GM12878 (cell line): ENCODE data around the gene PRKCE. TPM values are rescaled to one million over a fixed set of nuclear protein-coding genes. Genes with fewer than 3 reads are reported as not detected.

ENCODE experiments used
- ATAC-seq: fragments of 200-7000 bp; cut with Tn5 transposase; 3 replicates; pipeline ENCODE4 v1.9.1; 2020; ENCODE audit warnings: mild to moderate bottlenecking, moderate library complexity
- BruUV-seq: library from RNA; stranded (reverse); fragments of 400-500 nt; replicated peaks from 2 replicates; lab custom pipeline; 2021; lab: Mats Ljungman, UMichigan
- CTCF ChIA-PET: fragments of 300-600 bp; sonication (Branson Sonifier 250); formaldehyde crosslinking; extraction: SDS; loops from one replicate; lab custom pipeline; 2021; ENCODE audit warnings: inconsistent platforms; lab: Yijun Ruan, JAX
- POLR2A ChIA-PET: fragments of 350-600 bp; formaldehyde crosslinking; extraction: SDS; loops from one replicate; lab custom pipeline; 2021; ENCODE audit warnings: inconsistent platforms; lab: Charles Lee
- RAD21 ChIA-PET: fragments of 300-600 bp; sonication (Branson Sonifier 250); formaldehyde crosslinking; loops from one replicate; lab custom pipeline; 2023; ENCODE audit warnings: antibody characterized with exemption; ENCODE audit not compliant: unreplicated experiment; lab: Charles Lee
- SMC1A ChIA-PET: fragments of 300-600 bp; sonication (Branson Sonifier 250); formaldehyde crosslinking; loops from one replicate; lab custom pipeline; 2023; ENCODE audit not compliant: unreplicated experiment, uncharacterized antibody; lab: Charles Lee
- DNase-seq: peaks from one replicate; pipeline ENCODE4 v3.0.0-alpha.2; 2011; ENCODE audit warnings: low read depth, low spot score
- FAIRE-seq: peaks from 3 replicates; lab custom pipeline; 2011; peaks lifted over from hg19 to GRCh38; lab: Jason Lieb, UNC
- H2AFZ ChIP-seq: 2 replicates; pipeline ENCODE4 v1.6.0; 2011; ENCODE audit warnings: low read depth, low read length, control low read depth; ENCODE audit not compliant: control insufficient read depth
- H3K27ac ChIP-seq: 2 replicates; pipeline ENCODE4 v1.5.1; 2011; ENCODE audit warnings: control low read depth; ENCODE audit not compliant: control insufficient read depth, insufficient read depth
- H3K27me3 ChIP-seq, 2 experiments: replicated peaks in 1 of 2; 2 replicates each; pipeline versions ENCODE4 v1.6.0 to v1.6.1; 2011; ENCODE audit warnings: low read length in 1 of 2; ENCODE audit not compliant: control insufficient read depth in 2 of 2, insufficient read depth in 2 of 2
- H3K36me3 ChIP-seq, 2 experiments: 2 replicates each; pipeline ENCODE4 v1.5.1; 2011; ENCODE audit warnings: low read length in 1 of 2; ENCODE audit not compliant: control insufficient read depth in 2 of 2, insufficient read depth in 2 of 2
- H3K4me1 ChIP-seq: 2 replicates; pipeline ENCODE4 v1.6.1; 2011; ENCODE audit warnings: mild to moderate bottlenecking, low read length, moderate library complexity, mixed read lengths; ENCODE audit not compliant: control insufficient read depth, insufficient read depth
- H3K4me2 ChIP-seq: 2 replicates; pipeline ENCODE4 v1.6.0; 2011; ENCODE audit warnings: control low read depth; ENCODE audit not compliant: control insufficient read depth, insufficient read depth
- H3K4me3 ChIP-seq: fragments of 200-600 bp; sonication (generic); 2 replicates; pipeline ENCODE4 v1.5.1; 2016
- H3K79me2 ChIP-seq: 2 replicates; pipeline ENCODE4 v1.6.0; 2011; ENCODE audit warnings: low read length; ENCODE audit not compliant: control insufficient read depth, insufficient read depth
- H3K9ac ChIP-seq: 2 replicates; pipeline ENCODE4 v1.8.0; 2011; ENCODE audit warnings: low read length, control low read depth, mixed read lengths; ENCODE audit not compliant: control insufficient read depth, insufficient read depth
- H3K9me3 ChIP-seq: replicated peaks from 3 replicates; pipeline ENCODE4 v1.5.1; 2011; ENCODE audit warnings: mild to moderate bottlenecking, low read length; ENCODE audit not compliant: control insufficient read depth, insufficient read depth
- H4K20me1 ChIP-seq: 2 replicates; pipeline ENCODE4 v1.6.0; 2011; ENCODE audit not compliant: control insufficient read depth, insufficient read depth
- RCOR1 ChIP-seq: conservative IDR thresholded peaks from 2 replicates; pipeline ENCODE4 v1.6.1; 2012; ENCODE audit warnings: low read depth, low read length, improper control_type of control experiment
- SKIL ChIP-seq: fragments of 450-650 bp; IDR thresholded peaks from 2 replicates; pipeline ENCODE4 v1.6.1; 2017; ENCODE audit warnings: mild to moderate bottlenecking, low read depth, inconsistent platforms; ENCODE audit not compliant: poor library complexity, severe bottlenecking
- SREBF2 ChIP-seq: IDR thresholded peaks from 2 replicates; pipeline ENCODE4 v1.6.1; 2012; ENCODE audit warnings: mild to moderate bottlenecking, low read length
- TCF7 ChIP-seq: IDR thresholded peaks from 2 replicates; pipeline ENCODE4 v1.6.1; 2014; ENCODE audit warnings: antibody characterized with exemption, borderline replicate concordance
- WGBS: methylation state at CpG from one replicate; pipeline ENCODE4 v1.1.6; 2016; ENCODE audit warnings: low lambda C conversion rate; ENCODE audit not compliant: insufficient replicate concordance, insufficient coverage; ENCODE audit errors: missing lambda C conversion rate; 5-methylcytosine and 5-hydroxymethylcytosine counted together
- in situ Hi-C: fragments of 300-500 bp; cut with MboI; formaldehyde crosslinking; loops from 9 replicates; pipeline ENCODE4 v1.14.3; 2018; ENCODE audit warnings: mixed read lengths
- intact Hi-C: fragments of 100-400 bp; cut with micrococcal nuclease; formaldehyde crosslinking; loops from one replicate; pipeline ENCODE4 v1.14.2; 2022; ENCODE audit not compliant: unreplicated experiment
- polyA plus RNA-seq, 11 experiments: library from polyadenylated mRNA; depleted of rRNA in 4 of 11; unstranded in 6 of 11; stranded (reverse) in 5 of 11; fragments of >200 nt; fragmentation: Nextera tagmentation in 4 of 11; fragmentation: Illumina TruSeq in 1 of 11; extraction: Ambion mirVana in 4 of 11; extraction: Trizol in 1 of 11; gene quantifications; 1 replicate in 1 of 11; 2 replicates in 10 of 11; pipeline versions ENCODE4 v1.2.1 to v1.2.3, GENCODE V29; 2011 to 2016; ENCODE audit warnings: inconsistent platforms in 2 of 11, missing spikeins in 2 of 11, low read depth in 1 of 11
- total RNA-seq, 4 experiments: library from RNA; depleted of rRNA in 3 of 4; stranded (reverse); fragments of >200 nt in 3 of 4; fragmentation: Illumina TruSeq in 1 of 4; extraction: Trizol in 1 of 4; gene quantifications; 2 replicates each; pipeline versions ENCODE4 v1.2.1 to v1.2.3, GENCODE V29; 2013 to 2021

PRKCE gene
- total and polyA plus RNA-seq, 10 of the 15 experiments (the other 5 are each of a cell fraction or from before 2014, with no cell fraction given), result 2.6 to 28.2 (median 11.3) TPM

- Histone ChIP-seq H3K36me3 (no peaks in the 10 kb centered on the region), H3K79me2 (no peaks in the 10 kb centered on the region), H4K20me1 (no peaks in the 10 kb centered on the region), H3K4me2 (no peak overlapping the region), H3K4me3 (no peak overlapping the region), H3K9ac (no peak overlapping the region), H3K27ac (no peak overlapping the region), H3K9me3 (no peaks in the 10 kb centered on the region), H3K4me1 (no peaks in the 10 kb centered on the region), H3K27me3 (no peaks in the 10 kb centered on the region), H2AFZ (no peak overlapping the region)
- FAIRE-seq (no peak), DNase-seq (no peak), ATAC-seq (no peak)
- 10% methylated on average over 2 of the region's 2 CpGs for WGBS
- ChIA-PET POLR2A (interaction anchor here (0.7 kb wide), 1 partner anchor 9 kb away, joined by 3 read pairs; no protein-coding TSS in a partner anchor), CTCF (interaction anchor here (0.6 to 1.5 kb wide), 7 partner anchors 9 to 1010 kb away, joined by 3 to 5 read pairs (median 3); no protein-coding TSS in a partner anchor), SMC1A (interaction anchor here (0.6 to 1.6 kb wide), 7 partner anchors 10 to 317 kb away, joined by 3 to 7 read pairs (median 3); no protein-coding TSS in a partner anchor), RAD21 (interaction anchor here (0.8 to 1.5 kb wide), 2 partner anchors 32 to 66 kb away, joined by 3 to 4 read pairs; no protein-coding TSS in a partner anchor)
- intact Hi-C loops, result no loop called here
- no peak for TF ChIP-seq SKIL
- no peak for TF ChIP-seq SREBF2
- no peak for TF ChIP-seq TCF7
- no peak for TF ChIP-seq RCOR1
- BruUV-seq, result no TSS peak
- in situ Hi-C loops, result no loop called here
Observed at GRCh38 chr2:45617496-45617895, 34.0 kb upstream of the PRKCE start.
